K562 (cell line): ENCODE results near the gene TLCD5. TPM values are rescaled to one million over a fixed set of nuclear protein-coding genes. Genes with fewer than 3 reads are reported as not detected.

ENCODE experiments used
- CXXC5 ChIP-seq: fragments of 250-450 bp; sonication (Bioruptor Pico); IDR thresholded peaks from 2 replicates; pipeline ENCODE4 v1.8.0; 2022; ENCODE audit warnings: inconsistent platforms, mild to moderate bottlenecking, moderate library complexity
- GATA2 ChIP-seq: sonication (generic); formaldehyde crosslinking; IDR thresholded peaks from 2 replicates; pipeline ENCODE4 v1.4.0; 2020; ENCODE audit warnings: mild to moderate bottlenecking, missing genetic modification reagents
- GTF2F1 ChIP-seq: IDR thresholded peaks from 2 replicates; pipeline ENCODE4 v1.6.1; 2011; ENCODE audit warnings: low read depth, low read length, improper control_type of control experiment
- NCOA4 ChIP-seq: fragments of 450-650 bp; IDR thresholded peaks from 2 replicates; pipeline ENCODE4 v1.6.1; 2018; ENCODE audit warnings: mild to moderate bottlenecking; ENCODE audit not compliant: partially characterized antibody
- RBM39 ChIP-seq: fragments of 200-400 bp; formaldehyde crosslinking; optimal IDR thresholded peaks from 2 replicates; pipeline ENCODE3; 2018; ENCODE audit warnings: low read depth, low read length
- XRCC4 ChIP-seq: IDR thresholded peaks from one replicate; pipeline ENCODE4 v1.6.1; 2011; ENCODE audit not compliant: insufficient read depth, insufficient read length; ENCODE audit errors: extremely low read depth
- YY1 ChIP-seq, 3 experiments: IDR thresholded peaks; 2 replicates each; pipeline ENCODE4 v1.6.1; 2011; ENCODE audit warnings: low read length in 2 of 3, mild to moderate bottlenecking in 2 of 3, moderate library complexity in 2 of 3, borderline replicate concordance in 1 of 3, control low read depth in 1 of 3, low read depth in 1 of 3; ENCODE audit not compliant: insufficient read depth in 3 of 3, insufficient replicate concordance in 2 of 3, control insufficient read depth in 1 of 3, insufficient read length in 1 of 3; ENCODE audit errors: extremely low read depth in 1 of 3
- ZNF644 ChIP-seq: fragments of 200-800 bp; sonication (Bioruptor generic); IDR thresholded peaks from 2 replicates; pipeline ENCODE4 v1.6.1; 2016; ENCODE audit warnings: low read depth, missing genetic modification characterization, missing compliant biosample characterization
- polyA plus RNA-seq, 8 experiments: library from polyadenylated mRNA; depleted of rRNA in 4 of 8; stranded (reverse) in 5 of 8; unstranded in 3 of 8; fragments of >200 nt; fragmentation: Nextera tagmentation in 2 of 8; fragmentation: Illumina TruSeq in 1 of 8; extraction: Ambion mirVana in 2 of 8; extraction: Trizol in 1 of 8; gene quantifications; 2 replicates each; pipeline versions ENCODE4 v1.2.1 to v1.2.3, GENCODE V29; 2011 to 2014; ENCODE audit warnings: inconsistent platforms in 1 of 8, missing spikeins in 1 of 8
- total RNA-seq, 7 experiments: library from RNA; depleted of rRNA in 6 of 7; stranded (reverse); fragments of >200 nt in 6 of 7; fragmentation: Illumina TruSeq in 2 of 7; extraction: Trizol in 2 of 7; gene quantifications; 2 replicates each; pipeline versions ENCODE4 v1.2.1 to v1.2.3, GENCODE V29; 2011 to 2021; ENCODE audit warnings: low replicate concordance in 1 of 7
- TF ChIP-seq, protein P1 (sequence below), 2 experiments: fragments of 450-650 bp; formaldehyde crosslinking in 1 of 2; IDR thresholded peaks; 2 replicates each; pipeline versions ENCODE4 v1.4.0 to v1.6.1; 2014 to 2020; ENCODE audit warnings: mild to moderate bottlenecking in 2 of 2, borderline replicate concordance in 1 of 2, low read depth in 1 of 2
- TF ChIP-seq, protein P2 (sequence below): fragments of 250-450 bp; sonication (Bioruptor Pico); IDR thresholded peaks from 2 replicates; pipeline ENCODE4 v1.4.0; 2020

TLCD5 gene
- total and polyA plus RNA-seq, 9 of the 15 experiments (the other 6 are each of a cell fraction or from before 2014, with no cell fraction given) = 0.94 to 5.1 (median 1.6) TPM

DNA sequence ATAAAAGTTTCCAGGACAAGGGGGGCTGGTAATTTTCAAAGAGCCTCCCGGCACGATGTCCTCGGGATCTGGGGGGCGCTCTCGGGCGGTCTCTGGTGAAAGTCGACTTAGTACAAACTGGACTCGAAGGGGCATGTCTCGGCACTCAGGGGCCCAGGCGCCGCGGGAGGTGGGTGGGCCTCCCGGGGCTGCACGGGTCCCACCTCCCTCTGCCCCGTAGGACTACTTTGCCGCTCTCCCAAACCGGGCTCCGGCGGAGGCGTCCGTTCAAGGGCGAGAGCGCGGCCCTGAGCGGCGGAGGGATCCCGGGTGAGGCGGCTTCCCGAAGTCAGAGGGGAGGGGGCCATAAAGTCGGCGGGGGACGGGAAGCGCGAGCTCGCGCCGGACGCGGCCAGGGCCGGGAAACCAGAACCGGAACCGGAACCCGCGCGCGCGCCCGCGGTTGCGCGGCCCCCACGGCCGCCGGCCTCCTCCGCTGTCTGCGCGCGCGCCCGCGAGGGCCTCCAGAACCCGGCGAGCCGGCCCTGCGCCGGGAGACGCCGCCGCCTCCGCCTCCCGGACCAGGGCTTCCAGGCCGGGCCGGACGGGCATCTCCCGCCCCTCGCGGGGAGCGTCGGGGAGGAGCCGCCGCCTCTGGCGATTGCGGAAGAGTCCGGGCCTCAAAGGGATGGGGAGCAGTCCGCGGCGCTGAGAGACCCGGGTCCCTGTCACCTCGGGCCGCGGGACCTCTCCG lies 11.0 kb downstream of the TLCD5 start, which contains the start of gene ARHGEF12 (continued):
- TF ChIP-seq, protein P1, sequence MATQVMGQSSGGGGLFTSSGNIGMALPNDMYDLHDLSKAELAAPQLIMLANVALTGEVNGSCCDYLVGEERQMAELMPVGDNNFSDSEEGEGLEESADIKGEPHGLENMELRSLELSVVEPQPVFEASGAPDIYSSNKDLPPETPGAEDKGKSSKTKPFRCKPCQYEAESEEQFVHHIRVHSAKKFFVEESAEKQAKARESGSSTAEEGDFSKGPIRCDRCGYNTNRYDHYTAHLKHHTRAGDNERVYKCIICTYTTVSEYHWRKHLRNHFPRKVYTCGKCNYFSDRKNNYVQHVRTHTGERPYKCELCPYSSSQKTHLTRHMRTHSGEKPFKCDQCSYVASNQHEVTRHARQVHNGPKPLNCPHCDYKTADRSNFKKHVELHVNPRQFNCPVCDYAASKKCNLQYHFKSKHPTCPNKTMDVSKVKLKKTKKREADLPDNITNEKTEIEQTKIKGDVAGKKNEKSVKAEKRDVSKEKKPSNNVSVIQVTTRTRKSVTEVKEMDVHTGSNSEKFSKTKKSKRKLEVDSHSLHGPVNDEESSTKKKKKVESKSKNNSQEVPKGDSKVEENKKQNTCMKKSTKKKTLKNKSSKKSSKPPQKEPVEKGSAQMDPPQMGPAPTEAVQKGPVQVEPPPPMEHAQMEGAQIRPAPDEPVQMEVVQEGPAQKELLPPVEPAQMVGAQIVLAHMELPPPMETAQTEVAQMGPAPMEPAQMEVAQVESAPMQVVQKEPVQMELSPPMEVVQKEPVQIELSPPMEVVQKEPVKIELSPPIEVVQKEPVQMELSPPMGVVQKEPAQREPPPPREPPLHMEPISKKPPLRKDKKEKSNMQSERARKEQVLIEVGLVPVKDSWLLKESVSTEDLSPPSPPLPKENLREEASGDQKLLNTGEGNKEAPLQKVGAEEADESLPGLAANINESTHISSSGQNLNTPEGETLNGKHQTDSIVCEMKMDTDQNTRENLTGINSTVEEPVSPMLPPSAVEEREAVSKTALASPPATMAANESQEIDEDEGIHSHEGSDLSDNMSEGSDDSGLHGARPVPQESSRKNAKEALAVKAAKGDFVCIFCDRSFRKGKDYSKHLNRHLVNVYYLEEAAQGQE (IDR thresholded peaks at IDR 0.05; ENCODE audit: borderline replicate concordance) = peak; percentile 57
- TF ChIP-seq, protein P1 (CRISPR knock-in tag; IDR thresholded peaks at IDR 0.05; ENCODE audit: low read depth) = no peak
- TF ChIP-seq GTF2F1 = no peak
- TF ChIP-seq RBM39 = no peak
- peak; percentile 95 for TF ChIP-seq CXXC5 (CRISPR knock-in tag)
- no peak for TF ChIP-seq XRCC4
- no peak for TF ChIP-seq NCOA4
- TF ChIP-seq YY1 (IDR thresholded peaks at IDR 0.05; ENCODE audit: borderline replicate concordance in 1 of 3, control insufficient read depth in 1 of 3, extremely low read depth in 1 of 3, insufficient read depth in 3 of 3, insufficient read length in 1 of 3, insufficient replicate concordance in 2 of 3, low read depth in 1 of 3, low read length in 2 of 3) = peak in 2 of 3 experiments; percentile 61 to 68
- TF ChIP-seq GATA2 = no peak
- TF ChIP-seq ZNF644 (tag) = peak; percentile 93
- TF ChIP-seq, protein P2, sequence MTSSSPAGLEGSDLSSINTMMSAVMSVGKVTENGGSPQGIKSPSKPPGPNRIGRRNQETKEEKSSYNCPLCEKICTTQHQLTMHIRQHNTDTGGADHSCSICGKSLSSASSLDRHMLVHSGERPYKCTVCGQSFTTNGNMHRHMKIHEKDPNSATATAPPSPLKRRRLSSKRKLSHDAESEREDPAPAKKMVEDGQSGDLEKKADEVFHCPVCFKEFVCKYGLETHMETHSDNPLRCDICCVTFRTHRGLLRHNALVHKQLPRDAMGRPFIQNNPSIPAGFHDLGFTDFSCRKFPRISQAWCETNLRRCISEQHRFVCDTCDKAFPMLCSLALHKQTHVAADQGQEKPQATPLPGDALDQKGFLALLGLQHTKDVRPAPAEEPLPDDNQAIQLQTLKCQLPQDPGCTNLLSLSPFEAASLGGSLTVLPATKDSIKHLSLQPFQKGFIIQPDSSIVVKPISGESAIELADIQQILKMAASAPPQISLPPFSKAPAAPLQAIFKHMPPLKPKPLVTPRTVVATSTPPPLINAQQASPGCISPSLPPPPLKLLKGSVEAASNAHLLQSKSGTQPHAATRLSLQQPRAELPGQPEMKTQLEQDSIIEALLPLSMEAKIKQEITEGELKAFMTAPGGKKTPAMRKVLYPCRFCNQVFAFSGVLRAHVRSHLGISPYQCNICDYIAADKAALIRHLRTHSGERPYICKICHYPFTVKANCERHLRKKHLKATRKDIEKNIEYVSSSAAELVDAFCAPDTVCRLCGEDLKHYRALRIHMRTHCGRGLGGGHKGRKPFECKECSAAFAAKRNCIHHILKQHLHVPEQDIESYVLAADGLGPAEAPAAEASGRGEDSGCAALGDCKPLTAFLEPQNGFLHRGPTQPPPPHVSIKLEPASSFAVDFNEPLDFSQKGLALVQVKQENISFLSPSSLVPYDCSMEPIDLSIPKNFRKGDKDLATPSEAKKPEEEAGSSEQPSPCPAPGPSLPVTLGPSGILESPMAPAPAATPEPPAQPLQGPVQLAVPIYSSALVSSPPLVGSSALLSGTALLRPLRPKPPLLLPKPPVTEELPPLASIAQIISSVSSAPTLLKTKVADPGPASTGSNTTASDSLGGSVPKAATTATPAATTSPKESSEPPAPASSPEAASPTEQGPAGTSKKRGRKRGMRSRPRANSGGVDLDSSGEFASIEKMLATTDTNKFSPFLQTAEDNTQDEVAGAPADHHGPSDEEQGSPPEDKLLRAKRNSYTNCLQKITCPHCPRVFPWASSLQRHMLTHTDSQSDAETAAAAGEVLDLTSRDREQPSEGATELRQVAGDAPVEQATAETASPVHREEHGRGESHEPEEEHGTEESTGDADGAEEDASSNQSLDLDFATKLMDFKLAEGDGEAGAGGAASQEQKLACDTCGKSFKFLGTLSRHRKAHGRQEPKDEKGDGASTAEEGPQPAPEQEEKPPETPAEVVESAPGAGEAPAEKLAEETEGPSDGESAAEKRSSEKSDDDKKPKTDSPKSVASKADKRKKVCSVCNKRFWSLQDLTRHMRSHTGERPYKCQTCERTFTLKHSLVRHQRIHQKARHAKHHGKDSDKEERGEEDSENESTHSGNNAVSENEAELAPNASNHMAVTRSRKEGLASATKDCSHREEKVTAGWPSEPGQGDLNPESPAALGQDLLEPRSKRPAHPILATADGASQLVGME = no peak
